ENCODE results near the gene ANKMY1.

- TF ChIP-seq CTCF (IDR thresholded peaks at IDR 0.05) (no peak), EZH2 (IDR thresholded peaks at IDR 0.05; ENCODE audit: borderline replicate concordance, insufficient read depth, low read depth, low read length, poor library complexity, severe bottlenecking) (no peak)
Measured at GRCh38 chr2:240555541-240556250, 2.1 kb downstream of the ANKMY1 start.
